Pulmonary artery endothelial cell (primary cell): ENCODE data around the gene BPI. TPM values are rescaled to one million over a fixed set of nuclear protein-coding genes. Genes with fewer than 3 reads are reported as not detected.
A peak's percentile ranks its signal among the peaks of the same experiment; 100 is the strongest.
"Not testable (repeated sequence)": the region's sequence is repeated elsewhere in the genome, so short reads cannot be mapped to it uniquely, and the experiment has no call there.

Experiments
- DNase-seq: peaks from one replicate; pipeline ENCODE4 v3.0.0-alpha.2; 2011; ENCODE audit warnings: low read depth, low spot score
- total RNA-seq: library from RNA; depleted of rRNA; stranded (reverse); fragments of >200 nt; gene quantifications from 2 replicates; pipeline ENCODE4 v1.2.3, GENCODE V29; 2014

Gene BPI
- total RNA-seq: not detected in 2 replicates

DNA sequence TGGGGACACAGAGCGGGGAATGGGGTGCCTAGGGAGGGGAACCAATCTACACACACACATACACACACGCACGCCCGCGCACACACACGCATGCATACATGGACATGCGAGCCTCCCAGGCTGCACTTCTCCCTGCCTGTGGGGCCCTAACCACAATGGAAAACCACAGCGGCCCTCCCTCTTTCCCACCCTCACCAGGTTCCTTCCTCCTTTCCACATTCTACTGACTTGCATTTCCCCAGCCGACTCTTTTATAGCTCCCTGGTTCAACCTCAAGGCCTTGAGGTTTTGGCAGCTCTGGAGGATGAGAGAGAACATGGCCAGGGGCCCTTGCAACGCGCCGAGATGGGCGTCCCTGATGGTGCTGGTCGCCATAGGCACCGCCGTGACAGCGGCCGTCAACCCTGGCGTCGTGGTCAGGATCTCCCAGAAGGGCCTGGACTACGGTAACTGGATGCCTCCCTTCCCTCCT, at the start of gene BPI:
TSS of gene BPI (plus strand) at position 249 of the 472 bp plus-strand sequence. CDS start at position 317, 68 bp downstream.
- no peak for DNase-seq

DNA sequence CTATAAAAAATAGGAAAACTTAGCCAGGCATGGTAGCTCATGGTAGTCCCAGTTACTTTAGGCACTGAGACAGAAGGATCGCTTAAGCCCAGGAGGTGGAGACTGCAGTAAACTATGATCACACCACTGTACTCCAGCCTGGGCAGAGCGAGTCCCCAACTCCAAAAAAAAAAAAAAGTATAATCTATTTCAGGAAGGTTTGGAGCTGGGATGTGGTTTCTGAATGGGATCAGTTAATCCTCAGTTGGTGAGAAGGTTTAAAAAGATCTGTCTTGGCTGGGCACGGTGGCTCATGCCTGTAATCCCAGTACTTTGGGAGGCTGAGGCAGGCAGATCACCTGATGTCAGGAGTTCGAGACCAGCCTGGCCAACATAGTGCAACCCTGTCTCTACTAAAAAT, 49.3 kb upstream of the BPI start:
- not testable (repeated sequence) for DNase-seq

DNA sequence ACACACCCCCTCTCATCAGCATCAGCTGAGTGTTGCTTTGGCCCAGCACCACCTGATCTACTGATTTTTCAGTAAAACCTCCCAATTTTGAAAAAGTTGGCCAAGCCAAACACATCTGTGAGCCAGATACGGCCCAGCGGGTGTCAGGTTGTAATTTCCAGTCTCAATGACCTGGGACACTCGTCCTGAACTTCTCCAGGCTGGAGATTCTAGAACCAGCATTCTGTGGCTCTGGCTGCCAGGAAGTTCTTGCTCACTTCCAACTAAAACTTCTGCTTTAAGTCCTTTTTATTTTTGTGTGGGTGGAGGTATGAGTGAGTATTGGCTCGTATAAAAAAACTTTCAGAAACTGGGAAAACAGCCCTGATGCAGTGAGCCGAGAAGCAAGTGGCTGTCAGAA, 48.6 kb upstream of the BPI start:
- DNase-seq: no peak

DNA sequence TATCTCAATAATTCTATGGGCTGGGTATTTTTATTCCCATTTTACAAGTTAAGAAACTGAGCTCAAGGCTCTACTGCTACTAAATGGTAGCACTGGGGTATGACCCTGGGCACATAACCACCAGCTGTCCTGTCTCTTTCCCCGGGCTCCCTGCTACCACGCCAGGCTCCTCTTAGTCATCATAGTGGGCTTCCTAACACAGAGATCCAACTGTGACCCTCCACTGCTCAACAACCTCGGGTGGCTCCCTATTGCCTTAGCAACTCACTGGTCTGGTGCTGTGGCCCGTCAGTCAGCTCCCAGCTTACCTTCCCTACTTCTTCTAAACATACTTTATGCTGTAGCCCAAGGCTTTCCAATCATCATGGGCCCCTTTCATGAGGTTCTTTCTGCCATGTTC, 47.9 kb upstream of the BPI start:
- DNase-seq: no peak

DNA sequence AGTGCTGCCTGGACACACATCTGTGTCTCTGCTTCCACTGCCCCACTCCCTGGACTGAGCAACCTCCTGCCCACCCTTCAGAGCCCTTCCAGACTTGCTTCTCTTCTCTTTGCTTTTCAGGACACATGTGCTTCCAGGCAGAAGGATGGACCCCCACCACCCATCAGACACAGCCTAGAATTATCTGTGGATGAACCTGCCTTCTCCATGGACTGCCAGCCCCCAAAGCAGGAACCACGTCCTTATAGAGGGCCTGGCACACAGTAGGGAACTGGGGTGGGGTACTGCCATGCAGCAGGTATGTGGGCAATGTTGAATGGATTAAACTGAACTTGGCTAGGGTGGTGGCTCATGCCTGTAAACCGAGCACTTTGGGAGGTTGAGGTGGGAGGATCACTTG, 47.0 kb upstream of the BPI start:
- no peak for DNase-seq

DNA sequence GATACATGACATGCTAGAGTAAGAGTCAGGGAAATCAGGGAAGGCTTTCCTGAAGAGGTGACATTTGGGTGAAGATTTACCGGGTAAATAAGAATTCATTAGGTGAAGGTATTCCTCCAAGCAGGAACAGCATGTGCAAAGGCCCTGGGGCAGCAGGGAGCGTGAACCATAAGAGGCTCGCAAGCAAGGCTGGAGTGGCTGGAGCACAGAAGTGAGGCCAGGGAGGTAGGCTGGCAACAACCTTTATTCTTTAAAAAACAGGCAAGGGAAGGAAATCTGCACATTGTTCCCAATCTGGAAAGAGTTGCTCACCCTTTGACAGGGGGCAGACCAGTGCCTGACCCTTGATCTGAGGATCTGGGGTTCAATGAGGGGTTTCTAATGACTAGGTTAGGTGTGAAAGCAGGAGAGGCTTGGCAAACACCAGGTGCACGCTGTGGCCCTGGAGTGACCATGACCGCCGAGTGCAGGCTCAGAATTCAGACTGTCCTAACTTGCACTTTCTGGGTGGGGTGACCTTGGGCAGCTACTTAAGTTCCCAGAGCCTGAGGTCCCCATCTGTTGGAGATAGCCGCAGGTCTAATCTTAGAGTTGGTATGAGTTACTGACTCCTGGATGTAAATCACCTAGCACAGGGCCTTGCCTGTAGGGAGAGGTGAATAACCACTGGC, 45.3 kb upstream of the BPI start:
- no peak for DNase-seq

DNA sequence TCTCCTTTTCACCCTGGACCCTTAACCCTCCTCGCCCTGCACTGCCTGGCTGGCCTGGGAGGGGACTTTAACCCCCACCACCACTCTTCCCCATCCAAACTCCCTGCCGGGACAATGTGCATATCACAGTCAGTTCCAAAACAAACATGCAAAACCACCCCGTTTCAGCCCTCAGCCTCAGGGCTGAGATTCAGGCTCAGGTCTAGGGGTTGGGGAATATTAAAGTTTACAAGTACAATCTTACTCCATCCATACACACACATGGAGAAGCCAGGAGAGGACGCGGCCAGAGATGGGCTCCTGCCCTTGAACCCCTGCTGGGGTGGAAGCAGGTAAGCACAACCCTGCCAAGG, 44.0 kb upstream of the BPI start:
- no peak for DNase-seq

DNA sequence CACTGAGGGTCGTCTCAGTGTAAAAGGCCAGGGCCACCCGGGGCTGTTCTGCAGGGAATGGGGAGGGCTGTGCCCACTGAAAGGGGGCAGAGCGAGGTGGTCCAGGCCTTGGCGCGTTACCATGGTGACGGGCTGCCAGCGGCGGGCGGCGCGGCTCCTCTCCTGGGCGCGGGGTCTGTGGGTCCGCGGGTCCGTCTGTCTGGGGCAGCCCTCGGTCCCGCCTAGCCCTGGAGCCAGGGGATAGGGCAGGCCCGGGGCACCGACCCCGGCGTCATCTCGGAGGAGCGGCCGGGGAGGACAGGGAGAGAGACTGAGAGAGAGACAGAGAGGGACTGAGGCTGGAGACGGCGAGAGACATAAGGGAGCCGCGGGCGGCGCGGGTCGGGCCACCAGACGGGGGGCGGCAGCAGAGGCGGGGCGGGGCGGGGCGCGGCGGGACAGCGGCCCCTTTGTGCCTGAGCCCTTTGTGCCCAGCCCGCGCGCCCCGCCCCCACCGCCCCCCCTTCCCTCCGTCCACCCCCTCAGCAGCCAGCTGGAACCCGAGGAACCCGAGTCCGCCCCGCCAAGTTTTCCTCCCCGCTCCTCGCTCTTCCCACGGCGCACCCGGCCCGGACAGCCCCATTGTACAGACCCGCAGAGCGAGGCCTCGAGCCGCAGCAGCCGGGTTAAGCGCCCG, 43.4 kb upstream of the BPI start, which contains the start of gene KIAA1755:
TSS of gene KIAA1755 (minus strand) at position 358 of the 676 bp plus-strand sequence. CDS start at position 123, 235 bp downstream.
- no peak for DNase-seq

DNA sequence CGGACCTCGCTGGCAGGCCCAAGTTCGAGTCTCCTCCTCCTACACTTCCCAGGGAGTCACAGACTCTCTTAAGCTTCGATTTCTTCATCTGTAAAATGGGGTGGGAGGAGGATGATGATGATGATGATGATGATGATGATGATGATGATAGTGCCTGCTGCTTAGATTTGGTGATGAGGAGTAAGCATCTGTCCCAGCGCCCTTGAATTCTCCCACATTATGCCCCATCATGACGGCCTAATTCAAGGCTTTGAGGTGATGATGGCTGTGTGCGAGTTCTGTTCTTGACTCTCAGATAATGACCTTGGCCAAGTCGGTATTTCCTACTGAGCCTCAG, 42.9 kb upstream of the BPI start:
- DNase-seq: no peak

DNA sequence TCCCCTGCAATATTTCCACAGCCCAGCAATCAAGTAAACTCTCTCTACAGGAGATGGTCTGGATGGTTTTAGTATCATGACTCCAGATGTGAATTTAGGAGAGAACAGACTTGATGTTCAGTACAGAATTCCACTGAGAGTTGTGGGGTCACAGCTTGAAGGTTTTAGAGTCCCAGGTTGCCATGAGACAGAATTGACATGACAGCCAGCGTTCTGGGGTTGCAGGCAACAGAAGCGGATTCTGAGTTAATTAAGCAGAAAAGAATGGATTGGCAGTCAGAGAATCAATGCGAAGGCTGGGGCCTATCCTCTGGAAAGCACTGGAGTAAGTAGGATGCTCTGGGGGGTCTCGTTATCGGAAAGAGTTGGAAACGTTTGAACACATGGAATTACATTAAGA, 41.0 kb upstream of the BPI start:
- DNase-seq: no peak

DNA sequence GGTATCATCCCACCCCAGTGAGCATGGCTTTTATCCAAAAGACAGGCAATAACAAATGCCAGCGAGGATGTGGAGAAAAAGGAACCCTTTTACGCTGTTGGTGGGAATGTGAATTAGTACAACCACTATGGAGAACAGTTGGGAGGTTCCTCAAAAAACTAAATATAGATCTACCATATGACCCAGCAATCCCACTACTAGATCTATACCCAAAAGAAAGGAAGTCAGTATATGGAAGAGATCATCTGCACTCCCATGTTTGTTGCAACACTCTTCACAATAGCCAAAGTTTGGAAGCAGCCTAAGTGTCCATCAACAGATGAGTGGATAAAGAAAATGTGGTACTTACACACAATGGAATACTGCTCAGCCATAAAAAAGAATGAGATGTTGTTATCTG, 37.5 kb upstream of the BPI start:
- DNase-seq: no peak

DNA sequence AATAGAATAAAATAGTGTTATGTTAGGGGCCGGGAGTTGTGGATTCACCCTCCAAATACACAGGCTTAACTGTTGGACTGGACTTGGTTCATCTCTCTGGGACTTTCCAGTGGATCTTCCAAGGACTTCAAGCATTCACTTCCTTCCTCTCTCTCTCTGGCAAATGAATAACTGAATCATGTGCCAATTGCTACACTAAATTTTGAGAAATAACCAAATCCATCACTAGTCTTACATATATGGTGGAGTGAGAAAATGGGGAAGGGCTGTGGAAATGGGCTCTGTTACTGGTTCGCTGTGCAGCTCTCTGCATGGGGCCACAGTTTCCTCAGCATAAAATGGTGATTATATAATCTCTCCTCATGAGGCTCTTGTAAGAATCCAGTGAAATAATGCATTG, 36.7 kb upstream of the BPI start:
- no peak for DNase-seq

DNA sequence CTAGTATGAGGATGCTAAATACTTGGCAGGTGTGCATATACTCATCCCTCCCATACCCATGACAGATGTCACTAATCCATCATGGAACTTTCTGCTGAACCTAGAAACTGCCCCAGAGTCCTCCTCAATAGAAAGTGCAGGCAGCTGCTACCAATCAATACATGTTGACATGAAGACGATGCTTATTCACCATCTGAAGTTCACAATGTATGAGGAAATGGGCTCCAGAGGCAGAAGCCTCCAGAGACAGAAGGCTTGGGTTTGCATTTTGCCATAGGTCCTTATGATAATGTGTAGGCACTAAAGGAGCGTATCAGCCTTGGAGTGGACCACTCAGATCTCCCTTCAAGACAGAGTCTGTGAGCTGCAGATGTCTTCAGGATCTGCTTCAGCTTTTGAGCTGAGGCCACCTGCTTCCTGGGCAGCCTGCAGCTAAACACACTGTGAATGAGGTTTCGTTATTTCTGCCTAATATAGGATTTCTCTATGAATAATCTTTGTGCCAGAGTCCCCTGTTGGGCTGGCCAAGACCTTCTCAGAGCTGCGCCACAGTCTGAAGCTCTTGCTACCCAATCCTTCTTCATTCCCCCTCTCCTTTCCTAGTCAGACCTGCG, 35.9 kb upstream of the BPI start:
- no peak for DNase-seq

DNA sequence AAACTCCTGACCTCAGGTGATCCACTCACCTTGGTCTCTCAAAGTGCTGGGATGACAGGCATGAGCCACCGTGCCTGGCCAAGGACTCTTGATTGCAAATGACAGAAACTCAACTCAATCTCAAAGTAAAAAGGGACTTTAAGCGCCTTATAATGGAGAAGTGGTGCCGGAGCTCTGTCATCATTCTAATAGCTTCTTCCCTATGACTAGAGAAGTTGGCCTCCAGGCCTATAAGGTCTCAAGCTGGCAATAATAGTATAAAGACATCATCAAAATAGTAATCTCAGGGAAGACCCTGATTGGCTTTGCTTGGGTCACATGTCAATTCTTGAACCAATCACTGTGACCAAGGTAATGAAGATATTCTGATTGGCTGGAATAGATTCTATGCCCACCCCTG, 34.9 kb upstream of the BPI start:
- DNase-seq: no peak

DNA sequence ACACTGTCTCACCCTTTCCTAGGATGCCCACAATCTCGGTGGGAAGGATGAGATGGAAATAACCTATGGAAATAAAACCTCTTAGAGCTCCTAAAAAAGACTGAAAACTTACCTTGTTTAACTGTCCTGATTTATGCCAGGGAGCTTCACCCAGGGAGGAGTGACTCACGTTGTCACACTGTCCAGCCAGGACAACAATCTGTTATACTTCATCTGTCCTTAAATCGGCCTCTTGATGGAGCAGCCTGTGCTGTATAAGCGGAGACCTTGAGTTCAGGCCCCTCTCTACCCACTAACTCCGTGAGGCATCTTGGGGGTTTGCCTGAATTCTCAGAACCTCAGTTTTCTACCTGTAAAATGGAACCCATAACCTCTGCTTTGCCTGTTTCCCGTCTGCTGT, 34.2 kb upstream of the BPI start:
- no peak for DNase-seq

DNA sequence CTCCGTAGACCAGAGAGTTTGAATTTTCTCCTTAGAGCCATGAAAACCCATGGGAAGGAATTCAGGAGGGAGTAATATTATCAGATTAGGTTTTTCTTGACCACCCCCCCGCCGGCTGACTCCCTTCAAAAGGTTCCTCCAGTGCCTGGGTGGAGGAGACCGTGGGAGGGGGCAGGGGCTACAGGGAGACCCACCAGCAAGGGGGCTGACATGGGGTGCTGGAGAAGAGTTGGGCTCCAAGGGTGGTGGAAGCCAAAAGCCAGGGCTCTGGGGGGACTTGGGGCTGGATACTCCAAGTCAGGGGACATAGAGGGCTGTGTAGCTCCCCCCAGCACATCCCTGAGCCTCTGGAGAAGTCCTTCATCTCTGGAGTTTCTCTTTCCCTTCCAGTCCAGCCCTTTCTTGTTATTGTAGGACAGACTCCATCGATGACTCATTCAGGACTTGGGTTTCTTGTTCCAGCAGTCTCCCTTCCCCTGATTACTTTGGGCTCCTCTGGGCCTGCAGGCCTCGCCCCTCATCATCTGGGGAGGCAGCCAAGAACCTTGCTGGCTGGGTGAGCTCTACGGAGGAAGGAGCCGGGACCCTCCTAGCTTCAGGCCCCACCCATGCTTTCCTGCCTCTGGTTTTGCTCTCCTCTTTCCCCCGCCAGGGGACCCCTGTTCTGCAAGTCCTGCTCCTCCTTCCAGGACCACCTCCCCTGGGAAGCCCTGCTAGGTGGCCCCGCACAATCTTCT, 32.9 kb upstream of the BPI start:
- DNase-seq: peak; percentile 83

DNA sequence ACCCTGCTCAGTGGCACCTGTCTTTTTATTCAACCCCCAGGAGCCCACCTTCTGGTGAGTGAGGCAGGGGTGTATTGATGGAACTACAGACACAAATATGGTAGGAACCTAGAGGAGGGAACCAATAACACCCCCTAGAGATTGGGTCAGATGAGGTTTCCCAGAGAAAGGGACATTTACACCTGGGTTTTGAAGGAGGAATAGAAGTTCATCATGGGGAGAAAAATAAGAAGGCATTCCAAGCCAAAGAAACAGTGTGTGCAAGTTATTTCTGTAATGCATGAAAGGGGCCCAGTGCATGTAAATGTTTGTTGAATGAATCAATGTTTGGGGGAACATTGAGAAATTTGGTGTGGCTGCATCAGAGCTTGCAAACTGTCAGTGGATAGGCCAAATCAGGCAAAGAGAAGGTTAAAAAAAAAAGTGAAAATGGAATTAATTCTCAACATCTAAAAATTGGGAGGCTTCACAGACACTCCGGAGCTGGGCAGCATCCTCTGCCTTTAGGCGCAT, 32.3 kb upstream of the BPI start:
- no peak for DNase-seq

DNA sequence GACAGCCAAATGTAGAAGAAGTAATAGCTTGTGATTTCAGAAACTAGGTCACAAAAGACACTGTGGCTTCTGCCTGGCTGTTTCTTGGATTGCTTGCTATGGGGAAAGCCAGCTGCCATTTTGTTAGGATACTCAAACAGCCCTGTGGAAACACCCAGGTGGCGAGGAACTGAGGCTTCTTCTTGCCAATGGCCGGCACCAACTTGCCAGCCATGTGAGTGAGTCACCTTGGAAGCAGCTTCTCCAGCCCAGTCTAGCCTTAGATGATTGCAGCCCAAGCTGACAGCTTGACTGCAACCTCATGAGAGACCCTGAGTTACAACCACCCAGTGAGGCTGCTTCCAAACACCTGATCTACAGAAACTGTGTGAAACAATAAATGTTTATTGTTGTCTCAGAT, 31.6 kb upstream of the BPI start:
- no peak for DNase-seq

DNA sequence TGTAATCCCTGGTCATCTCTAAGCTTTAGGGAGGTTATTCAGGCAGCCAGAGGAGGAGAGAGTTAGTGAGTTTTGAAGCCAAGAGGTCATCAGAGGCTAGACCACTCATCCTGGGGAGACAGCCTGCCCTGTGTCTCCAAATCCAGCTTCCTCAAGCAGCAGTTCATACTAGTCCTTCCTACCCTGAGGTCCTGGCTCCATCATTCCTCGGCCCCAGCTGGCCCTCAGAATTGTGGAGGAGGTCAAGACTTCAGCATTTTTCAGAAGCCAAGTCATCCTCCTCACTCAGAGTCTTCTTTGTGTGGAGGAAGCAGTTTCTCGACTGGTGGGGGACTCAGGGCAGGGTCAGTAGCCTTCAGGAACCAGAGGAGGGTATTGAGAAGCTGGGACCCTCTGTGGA, 31.0 kb upstream of the BPI start:
- peak; percentile 27 for DNase-seq

DNA sequence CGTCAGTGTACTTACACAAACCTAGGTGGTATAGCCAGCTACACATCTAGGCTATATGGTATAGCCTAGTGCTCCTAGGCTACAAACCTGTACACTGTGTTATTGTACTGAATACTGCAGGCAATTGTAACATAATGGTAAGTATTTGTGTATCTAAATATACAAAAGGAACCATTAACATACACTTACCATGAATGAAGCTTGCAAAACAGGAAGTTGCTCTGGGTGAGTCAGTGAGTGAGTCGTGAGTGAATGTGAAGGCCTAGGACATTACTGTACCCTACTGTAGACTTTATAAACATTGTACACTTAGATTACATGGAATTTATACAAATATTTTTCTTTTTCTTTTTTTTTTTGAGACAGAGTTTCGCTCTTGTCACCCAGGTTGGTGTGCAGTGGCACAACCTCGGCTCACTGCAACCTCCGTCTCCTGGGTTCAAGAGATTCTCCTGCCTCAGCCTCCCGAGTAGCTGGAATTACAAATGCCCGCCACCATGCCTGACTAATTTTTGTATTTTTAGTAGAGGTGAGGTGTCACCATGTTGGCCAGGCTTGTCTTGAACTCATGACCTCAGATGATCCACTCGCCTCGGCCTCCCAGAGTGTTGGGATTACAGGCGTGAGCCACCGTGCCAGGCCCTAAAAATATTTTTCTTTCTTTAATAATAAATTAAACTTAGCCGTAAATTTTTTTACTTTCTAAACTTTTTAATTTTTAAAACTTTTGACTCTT, 28.0 kb upstream of the BPI start:
- DNase-seq: peak; percentile 53

DNA sequence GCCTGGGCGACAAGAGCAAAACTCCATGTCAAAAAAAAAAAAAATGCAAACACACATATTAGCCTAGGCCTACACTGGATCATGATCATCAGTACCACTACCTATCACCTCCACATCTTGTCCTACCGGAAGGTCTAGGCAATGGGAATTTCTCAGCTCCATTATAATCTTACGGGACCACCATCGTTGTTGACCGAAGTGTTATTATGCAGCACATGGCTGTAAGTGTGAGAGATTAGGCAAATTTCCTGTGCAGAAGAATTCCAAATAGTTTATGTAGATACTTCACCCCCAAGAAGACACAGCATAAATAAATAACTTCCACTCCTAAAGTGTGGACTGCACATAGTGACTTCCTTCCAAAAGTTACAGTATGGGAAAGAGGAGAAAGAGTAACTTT, 26.7 kb upstream of the BPI start:
- no peak for DNase-seq
